Myometrial cell (primary cell): ENCODE data around the gene GID8. TPM values are rescaled to one million over a fixed set of nuclear protein-coding genes. Genes with fewer than 3 reads are reported as not detected.

Experiments used
- total RNA-seq: library from RNA; depleted of rRNA; stranded (reverse); fragments of >200 nt; gene quantifications from 2 replicates; pipeline ENCODE4 v1.2.3, GENCODE V29; 2015

GID8 gene
- 18.5 and 20.4 TPM in 2 replicates for total RNA-seq

DNA sequence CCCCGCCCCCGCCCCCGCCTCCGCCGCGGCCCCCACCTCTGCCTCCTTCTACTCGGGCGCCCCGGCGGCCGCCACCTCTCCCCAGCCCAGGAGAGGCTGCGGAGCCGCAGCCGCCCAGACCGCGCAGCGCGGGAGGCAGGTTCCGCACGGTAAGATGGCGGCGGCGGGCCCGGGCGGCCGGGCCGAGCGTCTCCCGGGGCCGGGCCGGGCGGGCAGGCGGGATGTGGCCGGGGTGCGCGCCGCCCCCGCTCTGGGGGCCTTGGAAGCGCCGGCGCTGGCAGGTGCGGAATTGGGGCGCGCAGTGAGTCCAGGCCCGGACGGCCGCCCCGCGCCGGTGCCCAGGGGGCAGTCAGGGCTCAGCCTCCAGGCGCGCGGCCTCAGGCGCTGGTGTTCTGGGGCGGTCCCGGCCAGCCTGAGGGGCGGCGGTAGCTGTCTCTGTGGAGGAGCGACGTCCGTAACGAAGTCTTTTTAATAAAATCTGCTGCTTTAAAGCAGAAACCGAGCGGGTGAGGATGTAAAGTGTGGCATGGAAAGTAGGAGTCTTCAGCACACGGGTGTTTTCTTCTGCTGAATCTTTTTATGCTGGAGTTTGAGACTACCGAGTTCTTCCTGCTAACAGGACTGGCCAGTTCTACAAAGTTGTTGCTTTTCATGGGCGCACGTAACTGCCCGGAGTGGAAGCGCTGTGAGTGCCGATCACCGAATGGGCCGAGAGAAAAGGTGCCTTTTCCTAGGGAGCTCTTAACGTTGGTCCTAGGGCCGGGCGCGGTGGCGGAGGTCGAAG is at the start of gene GID8:
TSS of gene GID8 (plus strand) at position 43 of the 784 bp plus-strand sequence. CDS start 3,356 bp downstream, outside the sequence.

GRCh38 chr20:62926229-62927127 is 11.5 kb upstream of the GID8 start, which contains the start of gene DIDO1:
Gene DIDO1, minus strand, starts transcription at chr20:62926505.

GRCh38 chr20:62952373-62952967 is 14.5 kb downstream of the GID8 start, which contains the start of gene SLC17A9:
Gene SLC17A9, plus strand, starts transcription at chr20:62952709. Its CDS starts 122 bp downstream, at chr20:62952831.

Other genes starting within 250 kb of the GID8 start
- not detected in 2 replicates for gene NTSR1, start 229.3 kb upstream of the GID8 start, total RNA-seq
- gene MRGBP, start 141.7 kb upstream of the GID8 start, total RNA-seq = 12.4 and 17.0 TPM in 2 replicates
- 42.4 and 53.9 TPM in 2 replicates for gene OGFR, start 133.3 kb upstream of the GID8 start, total RNA-seq
- 1.4 and 2.3 TPM in 2 replicates for gene COL9A3, start 121.1 kb upstream of the GID8 start, total RNA-seq
- gene TCFL5, start 76.3 kb upstream of the GID8 start, total RNA-seq = 10.1 and 15.0 TPM in 2 replicates
- gene DIDO1, start 11.6 kb upstream of the GID8 start, total RNA-seq = 29.7 and 30.8 TPM in 2 replicates
- gene SLC17A9, start 14.6 kb downstream of the GID8 start, total RNA-seq = 26.1 and 36.3 TPM in 2 replicates
- not detected in 2 replicates for gene BHLHE23, start 68.8 kb downstream of the GID8 start, total RNA-seq